HG03439 (cell line): Measurements from ENCODE around the gene GIMAP5.
"Not testable (repeated sequence)": the region's sequence is repeated elsewhere in the genome, so short reads cannot be mapped to it uniquely, and the experiment has no call there.

Source experiments
- ATAC-seq: cut with Tn5 transposase; IDR thresholded peaks from one replicate; pipeline ENCODE4 v1.9.1; 2021; ENCODE audit warnings: mild to moderate bottlenecking, moderate library complexity; ENCODE audit not compliant: unreplicated experiment

Gene GIMAP5

GRCh38 chr7:150766334-150766709, 29.1 kb downstream of the GIMAP5 start:
- no peak for ATAC-seq

GRCh38 chr7:150769768-150770167, 32.5 kb downstream of the GIMAP5 start:
- no peak for ATAC-seq

GRCh38 chr7:150774131-150774530, 36.9 kb downstream of the GIMAP5 start:
- not testable (repeated sequence) for ATAC-seq

- no peak for ATAC-seq
Observed at GRCh38 chr7:150778014-150778737, 41.0 kb downstream of the GIMAP5 start.

GRCh38 chr7:150778738-150779301, 41.6 kb downstream of the GIMAP5 start:
- ATAC-seq, result peak; percentile 66

GRCh38 chr7:150780292-150780691, 43.1 kb downstream of the GIMAP5 start:
- no peak for ATAC-seq

- no peak for ATAC-seq
Observed at GRCh38 chr7:150781103-150781502, 43.9 kb downstream of the GIMAP5 start.

GRCh38 chr7:150781961-150782360, 44.7 kb downstream of the GIMAP5 start:
- ATAC-seq, result no peak

GRCh38 chr7:150784120-150784736, 47.0 kb downstream of the GIMAP5 start:
- ATAC-seq, result no peak

GRCh38 chr7:150784954-150785353, 47.7 kb downstream of the GIMAP5 start:
- no peak for ATAC-seq

- no peak for ATAC-seq
Observed at GRCh38 chr7:150787321-150788281, 50.4 kb downstream of the GIMAP5 start.

GRCh38 chr7:150788474-150789269, 51.5 kb downstream of the GIMAP5 start:
- no peak for ATAC-seq

- ATAC-seq, result no peak
Observed at GRCh38 chr7:150790416-150791075, 53.3 kb downstream of the GIMAP5 start.

GRCh38 chr7:150791304-150791703, 54.1 kb downstream of the GIMAP5 start:
- no peak for ATAC-seq

- ATAC-seq, result no peak
Observed at GRCh38 chr7:150791746-150792452, 54.7 kb downstream of the GIMAP5 start.
